ENCODE data around the gene TMEM209. TPM values are rescaled to one million over a fixed set of nuclear protein-coding genes. Genes with fewer than 3 reads are reported as not detected.
A peak's percentile ranks its signal among the peaks of the same experiment; 100 is the strongest.
"Not testable (repeated sequence)": the region's sequence is repeated elsewhere in the genome, so short reads cannot be mapped to it uniquely, and the experiment has no call there.

TMEM209 gene
- total and polyA plus RNA-seq, 12 donors: 6.0 to 77.1 (median 35.9) TPM

DNA sequence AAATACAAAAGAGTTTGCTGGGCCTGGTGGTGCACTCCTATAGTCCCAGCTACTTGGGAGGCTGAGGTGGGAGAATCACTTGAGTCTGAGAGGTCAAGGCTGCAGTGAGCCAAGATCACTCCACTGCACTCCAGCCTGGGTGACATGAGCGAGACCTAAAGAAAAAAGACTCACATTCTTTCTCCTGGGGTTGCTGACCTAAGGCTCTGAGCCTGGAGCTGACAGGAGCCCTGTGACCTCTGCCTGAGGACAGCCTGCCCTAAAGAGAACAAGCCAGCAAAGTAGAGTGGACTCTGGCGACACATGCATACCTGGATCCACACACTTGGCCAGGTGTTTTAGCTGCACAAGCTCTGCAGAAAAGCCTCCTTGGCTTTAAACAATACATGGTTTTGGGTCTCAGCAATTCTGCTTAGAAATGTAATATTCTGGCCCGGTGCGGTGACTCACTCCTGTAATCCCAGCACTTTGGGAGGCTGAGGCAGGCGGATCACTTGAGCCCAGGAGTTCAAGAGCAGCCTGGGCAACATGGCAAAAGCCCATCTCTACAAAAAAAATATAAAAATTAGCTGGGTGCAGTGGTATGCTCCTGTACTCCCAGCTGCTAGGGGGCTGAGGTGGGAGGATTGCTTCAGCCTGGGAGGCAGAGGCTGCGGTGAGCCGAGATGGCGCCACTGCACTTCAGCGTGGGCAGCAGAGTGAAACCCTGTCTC is 58.4 kb downstream of the TMEM209 start:
- intact Hi-C loops (cut with DNase I): no loop called here
- H3K4me1 ChIP-seq (replicated peaks in 1 of 2): no peaks in the 10 kb centered on the region
- H3K9me3 ChIP-seq (replicated peaks in 1 of 3): no peaks in the 10 kb centered on the region
- WGBS, 4 donors: 94 to 97% (median 96%) methylated on average over 9 of the region's 9 CpGs
- peak in 1 of 7 donors; percentile 20 for DNase-seq
- H3K27me3 ChIP-seq: no peaks in the 10 kb centered on the region
- TF ChIP-seq, protein P1, sequence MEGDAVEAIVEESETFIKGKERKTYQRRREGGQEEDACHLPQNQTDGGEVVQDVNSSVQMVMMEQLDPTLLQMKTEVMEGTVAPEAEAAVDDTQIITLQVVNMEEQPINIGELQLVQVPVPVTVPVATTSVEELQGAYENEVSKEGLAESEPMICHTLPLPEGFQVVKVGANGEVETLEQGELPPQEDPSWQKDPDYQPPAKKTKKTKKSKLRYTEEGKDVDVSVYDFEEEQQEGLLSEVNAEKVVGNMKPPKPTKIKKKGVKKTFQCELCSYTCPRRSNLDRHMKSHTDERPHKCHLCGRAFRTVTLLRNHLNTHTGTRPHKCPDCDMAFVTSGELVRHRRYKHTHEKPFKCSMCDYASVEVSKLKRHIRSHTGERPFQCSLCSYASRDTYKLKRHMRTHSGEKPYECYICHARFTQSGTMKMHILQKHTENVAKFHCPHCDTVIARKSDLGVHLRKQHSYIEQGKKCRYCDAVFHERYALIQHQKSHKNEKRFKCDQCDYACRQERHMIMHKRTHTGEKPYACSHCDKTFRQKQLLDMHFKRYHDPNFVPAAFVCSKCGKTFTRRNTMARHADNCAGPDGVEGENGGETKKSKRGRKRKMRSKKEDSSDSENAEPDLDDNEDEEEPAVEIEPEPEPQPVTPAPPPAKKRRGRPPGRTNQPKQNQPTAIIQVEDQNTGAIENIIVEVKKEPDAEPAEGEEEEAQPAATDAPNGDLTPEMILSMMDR (IDR thresholded peaks at IDR 0.05): no peak
- TF ChIP-seq POLR2A (IDR thresholded peaks at IDR 0.05): no peak
- H3K4me3 ChIP-seq: no peak overlapping the region
- no peak overlapping the region for H3K27ac ChIP-seq
- no peaks in the 10 kb centered on the region for H3K36me3 ChIP-seq (replicated peaks in 1 of 2)

DNA sequence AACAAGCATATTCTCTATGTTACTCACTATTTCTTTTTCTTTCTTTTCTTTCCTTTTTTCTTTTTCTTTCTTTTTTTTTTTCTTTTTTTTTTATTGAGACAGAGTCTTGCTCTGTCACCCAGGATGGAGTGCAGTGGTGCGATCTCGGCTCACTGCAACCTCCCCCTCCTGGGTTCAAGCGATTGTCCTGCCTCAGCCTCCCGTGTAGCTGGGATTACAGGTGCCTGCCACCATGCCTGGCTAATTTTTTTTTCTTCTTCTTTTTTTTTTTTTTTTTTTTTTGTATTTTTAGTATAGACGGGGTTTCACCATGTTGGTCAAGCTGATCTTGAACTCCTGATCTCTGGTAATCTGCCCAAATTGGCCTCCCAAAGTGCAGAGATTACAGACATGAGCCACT is 59.1 kb downstream of the TMEM209 start:
- H3K36me3 ChIP-seq (replicated peaks in 1 of 2); H3K27ac ChIP-seq; H3K4me3 ChIP-seq; intact Hi-C loops (cut with DNase I); H3K9me3 ChIP-seq (replicated peaks in 1 of 3); H3K27me3 ChIP-seq; H3K4me1 ChIP-seq (replicated peaks in 1 of 2); DNase-seq: not testable (repeated sequence)
- WGBS, 4 donors: 87 to 94% (median 90%) methylated on average over 5 of the region's 5 CpGs

DNA sequence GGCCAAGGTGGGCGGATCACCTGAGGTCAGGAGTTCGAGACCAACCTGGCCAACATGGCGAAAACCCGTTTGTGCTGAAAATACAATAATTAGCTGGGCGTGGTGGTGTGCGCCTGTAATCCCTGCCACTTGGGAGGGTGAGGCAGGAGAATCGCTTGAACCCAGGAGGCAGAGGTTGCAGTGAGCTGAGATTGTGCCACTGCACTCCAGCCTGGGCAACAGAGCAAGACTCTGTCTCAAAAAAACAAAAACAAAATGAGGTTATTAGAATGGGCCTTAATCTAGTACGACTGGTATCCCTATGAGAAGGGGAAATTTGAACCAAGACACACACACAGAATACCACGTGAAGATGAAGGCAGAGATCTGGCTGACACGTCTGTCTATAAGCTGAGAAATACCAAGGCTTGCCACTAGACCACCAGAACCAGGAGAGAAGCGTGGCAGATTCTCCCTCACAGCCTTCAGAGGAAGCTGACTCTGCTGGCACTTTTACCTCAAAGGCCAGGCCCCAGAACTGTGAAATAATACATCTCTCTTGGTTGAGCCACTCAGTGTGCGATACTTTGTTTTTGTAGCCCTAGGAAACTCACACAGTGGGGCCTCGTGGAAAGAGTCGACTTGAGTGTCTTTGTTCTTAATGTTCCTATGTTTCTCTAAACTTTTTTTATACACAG is 59.6 kb downstream of the TMEM209 start:
- intact Hi-C loops (cut with DNase I): no loop called here

DNA sequence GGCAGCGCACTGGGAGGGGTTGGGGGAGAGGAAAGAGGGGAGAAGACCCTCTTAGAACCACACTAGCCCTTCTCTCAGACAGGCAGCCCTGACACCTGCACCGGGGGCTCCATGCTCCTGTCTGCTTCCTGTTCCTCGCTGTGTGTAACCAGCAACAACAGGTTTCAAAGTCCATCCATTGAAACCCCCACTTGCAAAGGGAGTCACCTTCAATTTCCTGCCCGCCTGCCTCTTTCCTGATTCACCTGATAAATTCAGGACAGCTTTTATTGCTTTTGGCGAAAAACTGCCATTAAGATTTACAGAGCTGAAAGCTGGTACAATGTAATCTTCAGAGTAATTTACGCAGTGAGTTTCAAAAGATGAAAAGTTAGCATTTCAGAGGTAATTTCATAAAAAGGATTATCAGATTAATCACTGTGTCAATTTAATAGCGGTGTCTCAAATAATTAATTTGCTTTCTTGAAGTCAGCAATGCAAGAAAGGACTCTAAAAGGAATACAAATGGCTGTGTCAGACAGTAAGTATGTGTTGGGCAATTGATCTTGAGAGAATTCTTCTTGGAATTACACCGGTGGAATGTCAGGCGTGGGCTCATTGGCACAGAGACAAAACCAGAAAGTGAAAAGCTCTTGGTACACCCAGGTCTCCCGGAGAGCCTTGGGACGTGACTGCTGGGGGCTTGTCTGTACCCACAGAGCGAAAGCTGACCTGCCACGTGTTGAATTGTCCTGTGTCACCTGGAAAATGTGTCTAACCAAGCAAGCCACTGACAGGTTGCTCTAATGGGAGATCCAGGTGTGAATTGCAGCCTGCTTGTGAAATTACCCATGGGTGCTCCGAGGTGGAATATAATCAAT is 60.7 kb downstream of the TMEM209 start:
- Histone ChIP-seq H3K27ac (peak overlapping the region in 1 of 5 donors; percentile 5), H3K27me3 (no peaks in the 10 kb centered on the region), H3K36me3 (replicated peaks in 1 of 2) (no peaks in the 10 kb centered on the region), H3K4me1 (replicated peaks in 1 of 2) (peaks cover 0 to 7% of the 10 kb centered on the region in 2 donors), H3K9me3 (replicated peaks in 1 of 3) (no peaks in the 10 kb centered on the region), H3K4me3 (no peak overlapping the region)
- WGBS, 4 donors: 67 to 78% (median 73%) methylated on average over 10 to 14 of the region's 14 CpGs
- intact Hi-C loops (cut with DNase I): no loop called here
- DNase-seq: peak in 1 of 7 donors; percentile 37
- TF ChIP-seq, protein P1 (IDR thresholded peaks at IDR 0.05): no peak
- TF ChIP-seq POLR2A (IDR thresholded peaks at IDR 0.05): no peak

More for the DNA sequence above, 59.6 kb downstream of the TMEM209 start:
- H3K27me3 ChIP-seq: no peaks in the 10 kb centered on the region
- TF ChIP-seq, protein P1 (IDR thresholded peaks at IDR 0.05): no peak
- TF ChIP-seq POLR2A (IDR thresholded peaks at IDR 0.05): no peak
- H3K4me3 ChIP-seq: no peak overlapping the region
- H3K4me1 ChIP-seq (replicated peaks in 1 of 2): peaks cover 0 to 7% of the 10 kb centered on the region in 2 donors
- no peaks in the 10 kb centered on the region for H3K36me3 ChIP-seq (replicated peaks in 1 of 2)
- no peak for DNase-seq
- no peak overlapping the region for H3K27ac ChIP-seq
- no peaks in the 10 kb centered on the region for H3K9me3 ChIP-seq (replicated peaks in 1 of 3)
- WGBS, 4 donors: 89 to 91% (median 90%) methylated on average over 14 of the region's 14 CpGs

All from adrenal gland (tissue), 12 donors.